Adrenal gland (tissue), 5 donors: ENCODE data around the gene SCP2.

ENCODE experiments used
- CTCF ChIP-seq, 6 experiments: fragments of 450-650 bp in 4 of 6; fragments of 200-600 bp in 2 of 6; sonication (generic) in 1 of 6; IDR thresholded peaks; 1 replicate in 5 of 6; 2 replicates in 1 of 6; pipeline versions ENCODE4 v1.5.1 to v1.8.0; 2016 to 2021; ENCODE audit warnings: antibody characterized with exemption in 6 of 6, mild to moderate bottlenecking in 2 of 6, moderate library complexity in 1 of 6
- POLR2A ChIP-seq, 2 donors: fragments of 450-650 bp; IDR thresholded peaks; one replicate each; pipeline ENCODE4 v1.6.1; 2017; ENCODE audit warnings: antibody characterized with exemption in 2 of 2, mild to moderate bottlenecking in 2 of 2, moderate library complexity in 1 of 2
- donor health status: DM: no; HTN: no; CAD: no.

GRCh38 chr1:53080769-53081168, 153.7 kb downstream of the SCP2 start:
- no peak for TF ChIP-seq CTCF (IDR thresholded peaks at IDR 0.05)
- no peak for TF ChIP-seq POLR2A (IDR thresholded peaks at IDR 0.05)
